NCI-H774 (cell line): Measurements from ENCODE around the gene COX6B2.
"Not testable (repeated sequence)": the region's sequence is repeated elsewhere in the genome, so short reads cannot be mapped to it uniquely, and the experiment has no call there.

ENCODE experiments used
- DNase-seq: peaks from one replicate; lab custom pipeline; 2025; lab: John Stamatoyannopoulos, UW

The COX6B2 gene

DNA sequence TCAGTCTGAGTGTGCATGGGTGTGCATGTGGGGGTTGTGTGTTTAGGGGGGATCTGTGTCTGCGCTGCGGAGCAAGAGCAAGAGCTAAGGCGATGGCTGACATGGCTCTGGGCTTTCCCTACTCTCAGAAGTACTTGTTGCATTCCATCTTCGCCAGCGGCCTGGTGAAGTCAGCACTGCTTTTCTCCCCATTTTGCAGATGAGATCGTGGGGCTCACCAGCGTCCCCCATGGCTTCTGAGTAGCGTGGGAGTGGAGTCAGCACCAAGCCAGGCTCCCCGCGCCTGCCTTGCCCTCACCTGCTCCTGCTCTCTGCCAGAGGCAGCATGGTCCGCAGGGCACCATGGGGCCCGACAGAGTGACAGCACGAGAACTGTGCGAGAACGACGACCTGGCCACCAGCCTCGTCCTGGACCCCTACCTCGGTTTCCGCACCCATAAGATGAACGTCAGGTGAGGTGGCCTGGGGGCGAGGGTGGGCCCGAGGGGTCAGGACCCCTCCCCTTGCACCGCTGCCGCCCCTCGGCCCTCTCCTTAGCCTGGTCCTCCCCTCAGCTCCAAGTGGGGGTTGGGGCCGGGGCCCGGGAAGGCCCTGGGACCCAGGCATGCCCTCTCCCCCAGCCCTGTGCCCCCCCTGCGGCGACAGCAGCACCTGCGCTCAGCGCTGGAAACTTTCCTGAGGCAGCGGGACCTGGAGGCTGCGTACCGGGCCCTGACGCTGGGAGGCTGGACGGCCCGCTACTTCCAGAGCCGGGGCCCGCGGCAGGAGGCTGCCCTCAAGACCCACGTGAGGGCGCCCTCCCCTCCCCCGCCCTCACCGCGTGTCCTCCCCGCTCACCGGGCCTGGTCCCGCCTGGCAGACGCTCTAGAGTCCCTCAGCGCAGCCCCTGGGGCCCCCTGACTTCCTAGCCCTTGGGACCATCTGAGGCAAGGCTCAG is 12.7 kb downstream of the COX6B2 start:
- no peak for DNase-seq

DNA sequence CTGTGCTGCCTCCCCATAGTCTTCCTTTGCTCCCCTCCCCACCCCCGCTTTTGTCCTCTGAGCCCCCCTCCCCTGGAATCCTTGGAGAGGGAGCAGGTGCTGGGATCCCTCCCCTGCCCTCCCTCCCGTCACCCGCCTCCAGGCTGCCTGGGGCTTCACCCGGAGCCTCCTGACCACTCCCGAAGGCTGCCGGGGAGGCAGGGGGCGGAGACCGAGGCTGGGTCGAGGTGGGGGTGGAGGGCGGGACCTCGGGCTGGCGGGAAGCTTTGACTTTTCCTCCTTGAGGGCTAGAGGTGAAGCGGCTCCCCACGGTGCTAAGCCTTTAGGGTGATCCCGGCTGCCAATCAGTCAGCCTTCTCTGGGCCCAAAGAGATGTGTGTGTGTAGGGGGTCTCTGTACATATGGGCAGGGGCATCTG is 13.3 kb downstream of the COX6B2 start:
- DNase-seq: peak; percentile 77

DNA sequence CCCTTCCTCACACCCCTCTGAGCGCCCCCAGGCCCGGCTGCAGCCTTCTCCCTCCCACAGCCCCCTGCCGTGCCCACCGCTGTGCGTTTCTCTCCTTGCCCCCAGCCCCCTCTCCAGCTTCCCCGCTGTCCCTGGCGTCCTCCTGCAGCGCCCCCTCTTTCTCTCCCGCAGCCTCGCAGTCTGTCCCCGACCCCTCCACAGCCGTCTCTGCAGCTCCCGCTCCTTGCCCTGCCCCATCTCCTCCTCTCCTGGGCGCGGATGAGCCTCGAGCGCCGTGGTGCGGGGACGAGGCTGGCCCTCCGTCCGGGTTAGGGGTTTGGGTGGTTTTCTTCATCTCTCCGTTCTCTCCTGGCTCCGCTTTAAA is 13.8 kb downstream of the COX6B2 start:
- no peak for DNase-seq

DNA sequence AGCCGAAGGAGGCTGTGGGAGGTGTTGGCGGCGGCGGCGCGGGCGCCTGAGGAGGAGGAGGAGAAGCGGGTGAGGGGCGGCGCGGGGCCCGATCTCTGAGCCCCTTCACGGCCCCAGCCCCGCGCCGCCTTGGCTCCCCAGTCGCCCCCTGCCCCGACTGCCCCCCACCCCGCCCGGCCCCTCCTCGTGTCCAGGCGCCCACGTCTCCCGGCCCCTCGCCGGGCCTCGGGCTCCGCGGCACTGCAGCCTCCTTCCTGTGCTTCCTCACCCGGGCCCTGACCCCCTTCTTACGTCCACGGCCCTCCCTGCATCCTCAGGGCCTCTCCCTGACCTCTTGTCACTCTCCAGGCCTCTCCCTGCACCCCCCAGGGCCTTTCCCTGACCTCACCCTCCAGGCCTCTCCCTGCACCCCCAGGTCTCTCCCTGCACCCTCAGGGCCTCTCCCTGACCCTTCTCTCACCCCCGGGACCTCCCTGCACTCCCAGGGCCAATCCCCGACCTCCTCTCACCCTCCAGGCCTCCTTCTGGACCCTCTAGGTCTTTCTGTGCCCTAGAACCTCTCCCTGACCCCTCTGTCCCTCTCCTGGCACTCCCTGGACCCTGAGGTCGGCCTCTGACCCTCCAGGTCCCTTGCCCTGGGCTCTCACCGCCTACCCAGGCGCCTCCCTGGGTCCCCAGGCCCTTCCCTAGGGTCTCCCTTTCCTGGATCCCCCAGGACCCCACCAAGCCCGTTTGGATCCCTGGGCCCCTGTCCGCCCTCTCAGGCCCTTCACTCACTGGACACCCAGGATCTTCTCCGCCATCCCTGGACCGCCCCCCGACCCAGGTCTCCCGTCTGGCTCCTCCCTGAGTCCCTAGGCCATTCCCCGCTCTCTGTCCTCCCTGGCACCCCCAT is 14.4 kb downstream of the COX6B2 start:
- DNase-seq: no peak

DNA sequence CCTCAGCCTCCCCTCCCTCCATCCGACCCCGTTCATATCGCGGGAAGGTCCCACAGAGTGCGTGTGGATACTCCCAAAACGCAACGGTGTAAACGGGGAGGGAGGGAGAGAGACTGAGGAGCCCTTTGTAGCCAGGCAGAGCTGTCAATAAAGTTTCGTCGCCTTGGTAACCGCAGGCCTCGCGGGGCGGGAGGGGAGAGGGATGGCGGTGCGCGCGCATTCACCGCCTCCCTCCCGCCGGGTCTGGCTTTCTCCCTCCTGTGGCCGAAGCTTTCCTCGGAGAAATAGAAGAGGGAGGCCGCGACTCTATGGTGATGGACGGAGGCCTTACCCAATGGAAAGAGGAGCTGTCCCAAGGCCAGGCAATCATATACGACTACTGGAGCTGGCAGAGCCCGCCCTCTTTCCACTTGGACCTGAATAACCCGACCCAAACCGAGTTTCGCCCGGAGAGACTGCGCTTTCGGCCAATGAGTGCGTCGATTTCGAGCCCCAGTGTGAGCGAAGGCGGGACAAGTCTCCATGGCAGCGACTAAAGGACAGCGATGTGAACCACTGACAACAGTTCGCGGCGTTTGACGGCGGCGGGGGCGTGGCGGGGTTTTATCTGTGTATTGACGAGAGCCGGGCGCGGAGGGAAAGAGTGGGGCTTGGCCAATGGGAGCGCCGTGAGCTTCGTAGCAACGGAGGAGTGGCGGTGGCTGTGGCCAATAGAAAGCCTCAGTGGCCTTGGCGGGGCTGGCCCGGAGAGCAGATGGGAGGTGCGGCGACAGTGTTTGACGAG is 15.2 kb downstream of the COX6B2 start, which contains the start of gene KMT5C:
KMT5C (plus strand) TSS at position 772 of the 784 bp plus-strand sequence. CDS start 2,061 bp downstream, outside the sequence.
- DNase-seq: peak; percentile 100

DNA sequence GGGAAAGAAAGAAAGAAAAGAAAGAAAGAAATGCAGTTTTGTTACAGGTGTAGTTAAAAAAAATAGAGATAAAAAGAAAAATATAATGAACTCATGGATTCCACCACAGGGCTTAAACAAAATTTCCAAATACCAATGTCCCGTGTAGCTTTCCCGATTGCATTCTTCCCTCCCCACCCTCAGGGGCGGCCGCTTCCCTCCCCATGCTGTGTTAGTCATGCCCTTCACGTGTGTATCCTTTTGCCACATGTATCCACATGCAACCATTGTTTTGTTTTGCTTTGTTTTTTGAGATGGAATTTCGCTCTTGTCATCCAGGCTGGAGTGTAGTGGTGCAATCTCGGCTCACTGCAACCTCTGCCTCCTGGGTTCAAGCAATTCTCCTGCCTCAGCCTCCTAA is 18.4 kb downstream of the COX6B2 start:
- no peak for DNase-seq

DNA sequence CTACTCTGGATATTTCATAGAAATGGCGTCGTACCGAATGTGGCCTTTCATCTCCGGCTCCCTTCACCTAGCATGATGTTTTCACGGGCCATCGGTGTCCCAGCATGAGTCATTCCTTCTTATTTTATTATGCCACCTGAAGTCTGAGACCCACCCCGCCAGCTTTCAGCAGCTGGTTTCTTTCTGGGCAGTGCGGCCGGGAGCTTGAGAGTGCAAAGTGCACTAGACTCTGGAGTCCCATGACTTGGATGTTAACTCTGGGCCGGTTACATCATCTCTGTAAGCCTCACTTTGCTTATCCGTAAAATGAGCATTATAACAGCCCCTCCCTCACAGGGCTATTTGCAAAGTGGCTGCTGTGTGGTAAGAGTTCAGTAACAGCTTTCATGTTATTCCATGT is 20.6 kb downstream of the COX6B2 start:
- DNase-seq: no peak

DNA sequence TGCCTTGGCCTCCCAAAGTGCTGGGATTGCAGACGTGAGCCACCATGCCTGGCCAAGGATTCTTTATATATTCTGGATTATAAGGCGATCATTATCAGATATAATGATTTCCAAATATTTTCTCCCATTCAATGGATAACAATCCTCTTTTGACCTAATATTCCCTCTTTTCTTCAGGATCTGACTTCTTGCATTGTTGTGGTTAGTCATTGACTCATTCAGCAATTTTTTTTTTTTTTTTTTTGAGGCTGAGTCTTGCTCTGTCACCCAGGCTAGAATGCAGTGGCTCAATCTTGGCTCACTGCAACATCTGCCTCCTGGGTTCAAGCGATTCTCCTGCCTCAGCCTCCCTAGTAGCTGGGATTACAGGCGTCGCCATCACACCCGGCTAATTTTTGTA is 24.7 kb downstream of the COX6B2 start:
- not testable (repeated sequence) for DNase-seq

DNA sequence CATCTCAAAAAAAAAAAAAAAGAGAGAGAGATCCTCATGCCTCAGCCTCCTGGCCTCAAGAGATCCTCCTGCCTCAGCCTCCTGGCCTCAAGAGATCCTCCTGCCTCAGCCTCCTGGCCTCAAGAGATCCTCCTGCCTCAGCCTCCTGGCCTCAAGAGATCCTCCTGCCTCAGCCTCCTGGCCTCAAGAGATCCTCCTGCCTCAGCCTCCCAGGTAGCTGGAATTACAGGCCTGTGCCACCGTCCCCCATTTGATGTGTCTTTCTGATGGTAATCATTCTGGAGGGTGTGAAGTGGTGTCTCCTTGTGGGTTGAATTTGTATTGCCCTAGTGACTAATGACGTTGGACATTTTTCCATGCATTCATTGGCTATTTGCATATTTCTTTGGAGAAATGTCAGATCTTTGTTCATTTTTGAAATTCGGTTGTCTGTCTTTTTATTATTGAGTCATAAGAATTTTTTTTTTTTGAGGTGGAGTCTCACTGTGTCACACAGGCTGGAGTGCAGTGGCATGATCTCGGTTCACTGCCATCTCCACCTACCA is 25.7 kb downstream of the COX6B2 start:
- DNase-seq: not testable (repeated sequence)

DNA sequence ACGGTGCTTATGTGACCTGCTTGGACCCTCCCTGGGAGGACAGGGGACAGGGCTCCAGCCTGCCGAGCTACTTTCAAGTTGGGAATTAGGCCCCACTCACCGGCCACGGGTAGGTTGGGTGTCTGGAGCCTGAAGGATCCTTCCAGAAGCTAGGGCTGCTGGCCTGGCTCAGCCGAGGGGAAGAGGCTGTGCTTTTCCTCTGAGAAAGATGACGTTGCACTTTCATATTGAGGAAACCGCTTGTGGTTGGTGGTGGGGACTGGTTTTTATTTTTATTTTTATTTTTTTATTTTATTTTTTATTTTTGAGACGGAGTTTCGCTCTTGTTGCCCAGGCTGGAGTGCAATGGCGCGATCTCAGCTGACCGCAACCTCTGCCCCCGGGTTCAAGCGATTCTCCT is 29.3 kb downstream of the COX6B2 start, which contains the start of gene TMEM150B:
TMEM150B (minus strand) TSS at position 170 of the 400 bp plus-strand sequence. CDS start 4,305 bp downstream, outside the sequence.
- no peak for DNase-seq

DNA sequence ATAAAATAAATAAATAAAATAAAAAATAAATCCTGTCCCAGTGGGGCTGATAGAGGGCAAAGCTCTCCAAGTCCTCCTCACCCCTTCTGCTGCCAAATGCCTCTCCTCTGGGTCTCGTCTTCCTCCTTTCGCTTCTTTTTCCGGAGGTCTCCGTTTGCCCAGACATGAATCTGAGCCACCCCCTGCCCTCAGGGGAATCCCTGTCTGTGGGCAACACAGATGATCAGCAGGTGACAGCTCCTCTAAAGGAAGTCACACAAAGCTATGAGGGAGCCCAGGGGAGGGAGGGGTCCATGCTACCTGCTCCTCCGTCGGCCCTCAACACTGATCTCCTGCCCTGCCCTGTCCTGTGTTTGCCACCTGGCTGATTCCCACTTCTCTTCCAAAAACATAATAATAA is 29.9 kb downstream of the COX6B2 start:
- no peak for DNase-seq

DNA sequence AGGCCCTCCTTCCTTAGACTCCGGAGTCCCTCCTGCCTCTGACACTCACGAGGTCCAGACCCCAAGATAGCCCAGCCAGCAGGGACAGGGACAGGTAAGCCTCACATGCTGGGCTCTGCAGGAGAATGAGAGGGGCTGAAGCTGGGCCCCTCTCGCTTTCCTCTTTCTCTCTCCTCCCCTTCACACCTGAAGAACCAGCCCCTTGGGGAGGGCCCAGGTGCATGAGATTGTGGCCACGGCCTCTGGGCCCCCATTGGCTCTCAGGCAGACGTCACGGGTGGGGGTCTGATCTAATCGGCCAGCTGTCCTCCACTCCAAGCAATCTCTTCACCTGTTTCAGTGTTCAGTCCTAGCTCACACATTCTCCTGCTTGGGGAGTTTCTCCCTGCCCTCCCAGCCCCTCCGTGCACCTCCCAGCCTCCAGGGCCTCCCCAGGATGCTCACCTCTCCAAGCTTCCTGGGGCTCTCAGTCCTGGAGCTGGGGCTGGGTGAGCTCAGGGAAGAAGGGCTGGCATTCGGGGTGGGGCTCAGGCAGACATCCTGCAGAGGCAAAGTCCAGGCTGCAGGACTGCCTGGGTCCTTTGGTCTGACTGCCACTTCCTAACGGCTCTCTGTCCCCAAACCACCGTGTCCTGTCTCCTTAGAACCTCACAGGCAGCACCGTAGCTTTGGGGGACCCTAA is 32.2 kb downstream of the COX6B2 start:
- no peak for DNase-seq

DNA sequence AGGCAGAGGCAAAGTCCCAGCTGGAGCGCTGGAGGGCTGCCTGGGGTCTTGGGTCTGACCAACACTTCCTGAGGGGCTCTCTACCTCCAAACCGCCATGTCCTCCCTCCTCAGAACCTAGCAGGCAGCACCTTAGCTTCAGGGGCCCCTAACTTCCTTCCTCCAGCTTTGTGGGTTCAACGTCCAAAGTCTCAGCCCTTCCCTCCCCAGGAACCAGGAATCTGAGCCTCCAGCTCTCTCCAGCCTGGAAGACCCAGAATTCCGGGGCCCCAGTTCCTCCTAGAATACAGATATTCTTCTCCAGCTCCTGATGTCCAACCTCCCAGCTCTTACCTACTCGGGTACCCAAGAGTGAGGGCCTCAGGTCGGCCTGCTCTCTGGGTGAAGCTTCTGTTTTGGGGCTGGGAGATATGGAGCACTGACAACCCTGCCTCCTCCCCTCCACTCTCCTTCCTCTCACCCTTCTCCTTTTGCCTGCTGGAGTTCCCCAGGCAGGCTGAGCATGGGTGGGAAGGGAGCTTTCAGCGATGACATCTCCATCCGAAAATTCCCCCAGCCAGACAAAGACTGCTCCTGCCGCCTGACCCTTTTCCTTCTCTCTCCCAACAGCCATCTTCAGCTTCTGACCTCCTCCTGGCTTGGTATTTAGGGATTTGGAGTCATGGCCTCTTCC is 32.9 kb downstream of the COX6B2 start:
- no peak for DNase-seq

DNA sequence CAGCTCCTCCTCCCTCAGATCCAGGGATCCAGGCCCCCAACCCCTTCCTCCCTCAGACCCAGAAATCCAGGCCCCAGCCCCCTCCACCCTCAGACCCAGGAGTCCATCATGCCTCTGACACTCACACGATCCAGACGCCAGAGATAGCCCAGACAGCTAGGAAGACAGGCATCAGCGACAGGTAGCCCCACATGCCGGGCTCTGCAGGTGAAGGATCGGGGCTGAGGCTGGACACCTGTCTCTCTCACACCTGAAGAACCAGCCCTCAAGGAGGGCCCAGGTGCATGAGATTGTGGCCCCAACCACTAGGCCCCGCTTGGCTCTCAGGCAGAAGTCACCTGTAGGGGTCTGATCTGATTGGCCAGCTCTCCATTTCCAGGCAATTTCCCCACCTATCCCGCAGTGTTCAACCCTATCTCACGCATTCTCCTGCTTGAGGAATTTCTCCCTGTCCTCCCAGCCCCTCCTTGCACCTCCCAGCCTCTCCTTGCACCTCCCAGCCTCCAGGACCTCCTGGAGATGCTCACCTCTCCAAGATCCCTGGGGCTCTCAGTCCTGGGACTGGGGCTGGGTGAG is 33.6 kb downstream of the COX6B2 start:
- DNase-seq: no peak

DNA sequence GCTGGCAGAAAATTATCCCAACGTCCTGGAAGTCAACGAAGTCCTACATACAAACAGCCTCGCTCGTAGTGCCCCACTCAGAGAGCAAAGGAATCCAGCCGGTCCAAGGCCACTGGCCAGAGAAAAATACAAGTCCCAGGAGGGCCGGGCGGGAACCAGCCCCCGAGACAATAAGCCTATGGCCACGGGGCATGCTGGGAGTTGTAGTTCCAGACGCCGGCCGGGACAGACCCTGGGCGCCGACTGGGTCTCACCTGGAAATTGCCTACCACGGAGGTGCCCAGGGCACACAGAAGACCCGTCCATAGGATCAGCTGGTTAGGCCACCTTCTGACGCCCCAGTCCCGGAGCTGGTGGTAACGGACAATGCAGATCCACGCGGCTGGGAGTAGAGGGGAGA is 34.7 kb downstream of the COX6B2 start:
- no peak for DNase-seq

DNA sequence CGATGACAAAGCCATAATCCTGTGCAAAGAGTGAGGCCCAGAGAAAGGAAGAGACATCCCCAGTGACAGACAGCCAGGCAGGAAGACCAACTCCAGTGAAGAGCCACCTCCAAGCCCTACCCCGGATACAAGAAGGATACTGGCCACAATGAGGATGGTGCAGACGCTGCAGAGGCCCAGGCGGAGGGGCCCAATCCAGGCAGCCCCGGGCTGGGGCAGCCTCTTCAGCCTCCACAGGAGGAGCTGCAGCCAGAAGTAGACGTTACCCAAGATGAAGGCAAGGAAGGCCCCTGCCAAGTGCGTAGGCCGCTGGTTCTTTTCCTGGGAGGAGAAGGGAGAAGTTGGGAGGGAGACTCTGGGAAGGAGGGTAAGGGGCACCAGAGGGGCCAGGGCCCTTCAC is 37.9 kb downstream of the COX6B2 start:
- no peak for DNase-seq

DNA sequence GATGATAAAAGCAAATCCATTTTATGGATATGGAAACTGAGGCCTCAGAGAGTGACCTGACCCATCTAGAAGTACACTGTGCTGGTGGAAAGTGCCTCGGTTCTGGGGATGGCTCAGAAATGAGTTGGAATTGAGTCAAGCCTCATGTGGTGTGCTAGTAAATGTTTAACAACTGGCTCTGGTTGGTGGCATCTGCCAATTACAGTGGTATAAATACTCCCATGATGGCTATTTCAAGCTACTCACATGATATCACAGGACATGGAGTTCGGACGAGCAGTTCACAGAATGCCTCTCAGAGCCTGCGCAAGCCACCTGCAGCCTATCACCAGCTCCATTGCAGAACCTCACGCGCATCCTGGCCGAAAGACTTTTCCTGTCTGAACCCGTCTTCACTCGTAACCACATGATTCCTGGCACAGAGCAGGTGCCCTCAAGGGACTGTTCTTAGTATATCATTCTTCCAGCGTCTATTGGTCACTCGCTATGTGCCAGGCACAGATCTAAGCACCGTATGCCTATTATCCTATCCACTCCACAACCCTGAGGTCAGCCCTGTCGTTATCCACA is 38.5 kb downstream of the COX6B2 start:
- no peak for DNase-seq

DNA sequence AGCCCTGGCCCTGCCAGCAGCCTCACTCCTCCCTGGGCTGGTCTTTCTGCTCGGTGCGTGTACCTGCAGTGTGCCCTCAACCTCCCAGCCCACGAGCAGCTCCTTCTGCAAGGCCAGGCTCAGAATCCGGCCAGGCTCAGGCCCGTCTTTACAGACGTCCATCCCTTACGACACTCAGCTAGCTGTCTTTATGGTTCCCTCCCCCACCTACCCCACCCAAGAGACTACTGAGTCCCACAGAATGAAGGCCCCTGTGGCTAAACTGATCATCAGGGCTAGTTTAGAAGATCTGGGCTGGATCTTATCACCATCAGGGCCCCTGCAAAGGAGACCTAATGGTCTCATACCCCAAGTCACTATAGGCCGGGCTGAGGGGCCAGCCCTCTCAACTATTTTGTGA is 40.1 kb downstream of the COX6B2 start:
- no peak for DNase-seq

DNA sequence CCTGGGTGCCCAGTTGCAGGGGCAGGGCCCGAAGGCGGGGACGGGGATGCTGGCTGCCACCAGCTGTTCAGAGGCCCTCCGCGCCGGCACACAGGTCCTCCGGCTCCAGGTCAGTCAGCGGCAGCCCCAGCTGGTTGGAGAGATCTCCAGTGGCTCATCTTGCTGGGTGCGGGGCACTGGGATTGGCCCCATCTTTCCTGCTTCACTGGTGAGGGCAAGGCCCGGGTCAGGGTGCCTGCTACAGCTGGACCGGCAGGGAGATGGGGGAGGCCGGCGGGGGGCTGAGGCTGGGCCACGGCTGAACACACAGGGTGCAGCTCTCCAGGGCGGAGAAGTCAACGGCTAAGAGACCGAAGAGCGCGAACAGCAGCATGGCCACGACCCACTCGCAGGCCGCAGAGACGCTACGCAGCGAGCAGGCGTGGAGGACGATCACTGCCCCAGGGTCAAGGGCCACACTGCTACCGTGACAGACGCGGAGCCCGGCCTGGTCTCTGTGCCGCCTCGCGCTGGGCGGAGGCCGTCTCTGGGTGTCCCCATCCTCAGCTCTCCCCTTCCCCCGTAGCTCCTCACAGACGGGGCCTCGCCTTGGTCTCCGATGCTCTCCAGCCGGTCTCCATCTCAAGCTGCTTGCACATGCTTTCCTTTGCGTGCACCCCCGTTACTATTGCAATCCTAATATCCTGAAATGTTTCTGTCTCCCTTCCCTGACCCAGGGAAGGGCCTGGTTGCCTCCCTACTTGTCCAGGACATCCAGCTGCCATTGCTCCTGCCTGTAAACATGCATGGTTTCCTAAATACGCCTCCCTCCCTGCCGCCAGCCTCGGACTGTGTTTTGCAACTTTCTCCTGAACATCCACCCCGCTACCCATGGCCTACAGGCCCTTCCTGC is 41.7 kb downstream of the COX6B2 start:
- DNase-seq: no peak
